HFFc6 (cell line): ENCODE results near the gene TMC7. TPM values are rescaled to one million over a fixed set of nuclear protein-coding genes. Genes with fewer than 3 reads are reported as not detected.
A peak's percentile ranks its signal among the peaks of the same experiment; 100 is the strongest.

Experiments
- DNase-seq: peaks from one replicate; pipeline ENCODE4 v3.0.0-alpha.2; 2018
- H3K27ac Mint-ChIP-seq: 2 replicates; pipeline ENCODE4 v1.8.0; 2020; ENCODE audit warnings: mild to moderate bottlenecking, mixed read lengths
- H3K27me3 Mint-ChIP-seq: 2 replicates; pipeline ENCODE4 v1.8.0; 2021; ENCODE audit warnings: mild to moderate bottlenecking, moderate library complexity, mixed read lengths; ENCODE audit not compliant: insufficient read depth
- H3K36me3 Mint-ChIP-seq: 2 replicates; pipeline ENCODE4 v1.8.0; 2021; ENCODE audit warnings: low read depth, mixed read lengths
- H3K4me1 Mint-ChIP-seq: 2 replicates; pipeline ENCODE4 v1.8.0; 2020; ENCODE audit warnings: low read depth, mixed read lengths
- H3K4me3 Mint-ChIP-seq: 2 replicates; pipeline ENCODE4 v1.8.0; 2020; ENCODE audit warnings: mild to moderate bottlenecking, moderate library complexity, mixed read lengths
- H3K9me3 Mint-ChIP-seq: 2 replicates; pipeline ENCODE4 v1.8.0; 2020; ENCODE audit warnings: mild to moderate bottlenecking, mixed read lengths
- total RNA-seq, 6 experiments: library from RNA; stranded (reverse); fragmentation: NEBNext Ultra II Directional; extraction: Animal tissue kit (Norgen Biotek cat#: 25700); gene quantifications; 2 replicates in 1 of 6; 3 replicates in 5 of 6; pipeline ENCODE4 v1.2.3, GENCODE V29; 2021
- TF ChIP-seq, protein P1 (sequence below): fragments of 200-600 bp; sonication (generic); IDR thresholded peaks from 2 replicates; pipeline ENCODE4 v1.5.0; 2021; ENCODE audit warnings: antibody characterized with exemption, mild to moderate bottlenecking

Gene TMC7
- total RNA-seq, 6 experiments from 2014 or later, result 0.35 to 1.1 (median 0.58) TPM

DNA sequence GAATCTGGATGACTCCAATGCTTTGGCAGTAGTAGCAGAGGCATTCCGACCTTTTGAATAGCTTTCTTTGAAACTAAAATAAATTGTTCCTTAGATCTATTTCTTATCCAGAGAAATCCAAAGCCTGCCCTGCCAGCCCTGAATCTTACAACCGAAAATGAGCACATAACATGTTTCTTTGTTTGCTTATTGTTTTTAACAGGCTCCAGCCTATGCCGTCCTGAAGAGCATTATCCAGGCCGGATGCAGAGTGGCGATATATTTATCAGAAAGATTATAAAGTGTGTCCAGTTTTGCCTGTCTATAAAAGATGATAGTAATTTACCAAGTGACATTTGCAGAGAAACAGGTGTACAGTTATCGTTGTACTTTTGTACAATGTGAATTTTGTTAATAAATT is 94.1 kb downstream of the TMC7 start:
- no peak for DNase-seq
- Mint-ChIP-seq H3K27me3 (no peaks in the 10 kb centered on the region), H3K4me1 (no peaks in the 10 kb centered on the region), H3K36me3 (peaks cover 6% of the 10 kb centered on the region), H3K9me3 (no peaks in the 10 kb centered on the region), H3K27ac (no peak overlapping the region), H3K4me3 (no peak overlapping the region)
- TF ChIP-seq, protein P1, sequence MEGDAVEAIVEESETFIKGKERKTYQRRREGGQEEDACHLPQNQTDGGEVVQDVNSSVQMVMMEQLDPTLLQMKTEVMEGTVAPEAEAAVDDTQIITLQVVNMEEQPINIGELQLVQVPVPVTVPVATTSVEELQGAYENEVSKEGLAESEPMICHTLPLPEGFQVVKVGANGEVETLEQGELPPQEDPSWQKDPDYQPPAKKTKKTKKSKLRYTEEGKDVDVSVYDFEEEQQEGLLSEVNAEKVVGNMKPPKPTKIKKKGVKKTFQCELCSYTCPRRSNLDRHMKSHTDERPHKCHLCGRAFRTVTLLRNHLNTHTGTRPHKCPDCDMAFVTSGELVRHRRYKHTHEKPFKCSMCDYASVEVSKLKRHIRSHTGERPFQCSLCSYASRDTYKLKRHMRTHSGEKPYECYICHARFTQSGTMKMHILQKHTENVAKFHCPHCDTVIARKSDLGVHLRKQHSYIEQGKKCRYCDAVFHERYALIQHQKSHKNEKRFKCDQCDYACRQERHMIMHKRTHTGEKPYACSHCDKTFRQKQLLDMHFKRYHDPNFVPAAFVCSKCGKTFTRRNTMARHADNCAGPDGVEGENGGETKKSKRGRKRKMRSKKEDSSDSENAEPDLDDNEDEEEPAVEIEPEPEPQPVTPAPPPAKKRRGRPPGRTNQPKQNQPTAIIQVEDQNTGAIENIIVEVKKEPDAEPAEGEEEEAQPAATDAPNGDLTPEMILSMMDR, result no peak

DNA sequence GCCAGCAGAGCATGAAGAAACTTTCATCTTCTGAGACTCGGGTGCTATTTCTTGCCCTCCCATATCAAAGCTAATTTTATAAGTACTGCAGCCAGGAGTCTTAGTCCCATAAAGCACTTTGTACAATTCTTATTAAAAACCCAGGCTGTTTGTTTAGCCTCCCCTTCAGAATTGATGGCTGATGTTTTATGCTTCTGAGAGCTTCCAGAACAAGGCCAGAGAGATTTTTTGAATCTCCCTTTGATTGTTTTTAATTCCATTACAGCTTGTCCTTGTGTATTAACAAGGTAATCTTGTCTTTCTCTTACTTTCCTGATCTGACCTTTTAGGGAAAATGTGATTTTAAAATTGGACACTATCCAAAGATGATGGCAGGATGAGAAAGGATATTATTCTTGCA is 99.9 kb downstream of the TMC7 start:
- peaks cover 6% of the 10 kb centered on the region for H3K36me3 Mint-ChIP-seq

DNA sequence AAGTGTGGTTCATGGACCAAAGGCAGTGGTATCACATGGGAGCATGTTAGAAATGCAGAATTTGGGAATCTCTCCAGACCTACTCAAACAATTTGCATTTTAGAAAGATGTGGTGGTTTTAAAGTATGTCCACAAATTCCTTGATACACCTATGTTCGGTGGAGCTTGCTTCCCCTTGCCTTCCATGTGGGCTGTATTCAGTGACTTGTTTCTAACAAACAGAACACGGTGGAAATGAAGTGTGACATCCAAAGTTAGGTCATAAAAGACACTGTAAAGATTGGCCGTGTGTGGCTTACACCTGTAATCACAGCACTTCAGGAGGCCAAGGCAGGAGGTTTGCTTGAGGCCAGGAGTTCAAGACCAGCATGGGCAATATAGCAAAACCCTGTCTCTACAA is 100.4 kb downstream of the TMC7 start:
- TF ChIP-seq, protein P1, result no peak
- peaks cover 6% of the 10 kb centered on the region for H3K36me3 Mint-ChIP-seq
- H3K9me3 Mint-ChIP-seq, result no peaks in the 10 kb centered on the region
- DNase-seq, result no peak
- H3K27ac Mint-ChIP-seq, result no peak overlapping the region
- H3K4me1 Mint-ChIP-seq, result peaks cover 17% of the 10 kb centered on the region
- no peak overlapping the region for H3K4me3 Mint-ChIP-seq
- no peaks in the 10 kb centered on the region for H3K27me3 Mint-ChIP-seq

More for the DNA sequence above, 99.9 kb downstream of the TMC7 start:
- no peaks in the 10 kb centered on the region for H3K9me3 Mint-ChIP-seq
- H3K27me3 Mint-ChIP-seq, result no peaks in the 10 kb centered on the region
- no peak overlapping the region for H3K27ac Mint-ChIP-seq
- TF ChIP-seq, protein P1, result no peak
- DNase-seq, result no peak
- H3K4me1 Mint-ChIP-seq, result peaks cover 17% of the 10 kb centered on the region
- H3K4me3 Mint-ChIP-seq, result no peak overlapping the region

DNA sequence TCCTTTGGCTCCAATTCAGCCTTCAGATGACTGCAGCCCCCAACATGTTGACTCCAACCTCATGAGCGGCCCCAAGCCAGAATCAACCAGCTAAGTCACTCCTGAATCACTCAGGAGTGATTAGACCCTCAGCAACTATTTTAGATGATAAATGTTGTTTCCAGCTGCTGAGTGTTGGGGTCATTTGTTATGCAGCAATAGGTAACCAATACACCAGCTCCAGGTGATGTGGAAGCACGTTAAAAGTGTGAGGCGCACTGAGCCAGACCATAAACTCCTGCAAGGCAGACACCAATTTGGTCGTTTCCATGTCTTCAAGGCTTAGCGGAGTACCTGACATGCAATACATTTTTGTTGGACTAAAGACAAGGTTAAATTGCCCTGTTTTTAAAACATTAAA is 101.1 kb downstream of the TMC7 start:
- DNase-seq, result no peak
- TF ChIP-seq, protein P1, result no peak
- no peaks in the 10 kb centered on the region for H3K9me3 Mint-ChIP-seq
- peaks cover 2% of the 10 kb centered on the region; the same call in 1 of the 2 replicates for H3K27me3 Mint-ChIP-seq
- H3K36me3 Mint-ChIP-seq, result peaks cover 6% of the 10 kb centered on the region
- peaks cover 17% of the 10 kb centered on the region for H3K4me1 Mint-ChIP-seq
- H3K4me3 Mint-ChIP-seq, result no peak overlapping the region
- no peak overlapping the region for H3K27ac Mint-ChIP-seq

DNA sequence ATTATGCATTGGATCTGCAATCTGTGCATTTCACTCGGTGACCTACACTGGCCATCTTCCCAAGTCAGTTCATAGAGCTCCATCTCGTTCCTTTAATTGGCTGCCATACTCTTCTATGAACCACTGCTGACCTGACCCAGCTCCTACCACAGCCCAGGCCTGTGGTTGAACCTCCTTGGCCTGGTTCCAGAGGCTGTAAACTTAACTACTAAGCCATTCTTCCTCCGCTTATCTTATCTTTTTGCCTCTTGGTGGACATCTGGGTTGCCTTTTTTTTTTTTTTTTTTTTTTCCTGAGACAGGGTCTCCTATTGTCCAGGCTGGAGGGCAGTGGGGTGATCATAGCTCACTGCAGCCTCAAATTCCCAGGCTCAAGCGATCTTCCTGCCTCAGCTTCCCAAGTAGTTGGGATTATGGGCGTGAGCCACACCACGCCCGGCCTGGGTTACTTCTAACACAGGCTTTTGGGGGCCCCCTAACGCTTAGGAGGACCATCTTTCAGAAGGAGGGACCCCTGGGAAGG is 102.0 kb downstream of the TMC7 start:
- peak overlapping the region; percentile 91; the same call in 1 of the 2 replicates for H3K4me3 Mint-ChIP-seq
- DNase-seq, result no peak
- no peak overlapping the region for H3K27ac Mint-ChIP-seq
- TF ChIP-seq, protein P1, result no peak
- H3K9me3 Mint-ChIP-seq, result no peaks in the 10 kb centered on the region
- peaks cover 18% of the 10 kb centered on the region for H3K4me1 Mint-ChIP-seq
- peaks cover 2% of the 10 kb centered on the region; the same call in 1 of the 2 replicates for H3K27me3 Mint-ChIP-seq
- H3K36me3 Mint-ChIP-seq, result peaks cover 7% of the 10 kb centered on the region
